PC-9 (cell line): ENCODE results near the gene USP22.

Experiments used
- EZH2 ChIP-seq: fragments of 200-600 bp; sonication (generic); IDR thresholded peaks from 2 replicates; pipeline ENCODE4 v1.8.0; 2017; ENCODE audit warnings: antibody characterized with exemption, low read depth
- TF ChIP-seq, protein P1 (sequence below): fragments of 200-600 bp; sonication (generic); conservative IDR thresholded peaks from 2 replicates; pipeline ENCODE4 v1.6.1; 2017; ENCODE audit warnings: mixed run types, antibody characterized with exemption, mild to moderate bottlenecking, moderate library complexity

DNA sequence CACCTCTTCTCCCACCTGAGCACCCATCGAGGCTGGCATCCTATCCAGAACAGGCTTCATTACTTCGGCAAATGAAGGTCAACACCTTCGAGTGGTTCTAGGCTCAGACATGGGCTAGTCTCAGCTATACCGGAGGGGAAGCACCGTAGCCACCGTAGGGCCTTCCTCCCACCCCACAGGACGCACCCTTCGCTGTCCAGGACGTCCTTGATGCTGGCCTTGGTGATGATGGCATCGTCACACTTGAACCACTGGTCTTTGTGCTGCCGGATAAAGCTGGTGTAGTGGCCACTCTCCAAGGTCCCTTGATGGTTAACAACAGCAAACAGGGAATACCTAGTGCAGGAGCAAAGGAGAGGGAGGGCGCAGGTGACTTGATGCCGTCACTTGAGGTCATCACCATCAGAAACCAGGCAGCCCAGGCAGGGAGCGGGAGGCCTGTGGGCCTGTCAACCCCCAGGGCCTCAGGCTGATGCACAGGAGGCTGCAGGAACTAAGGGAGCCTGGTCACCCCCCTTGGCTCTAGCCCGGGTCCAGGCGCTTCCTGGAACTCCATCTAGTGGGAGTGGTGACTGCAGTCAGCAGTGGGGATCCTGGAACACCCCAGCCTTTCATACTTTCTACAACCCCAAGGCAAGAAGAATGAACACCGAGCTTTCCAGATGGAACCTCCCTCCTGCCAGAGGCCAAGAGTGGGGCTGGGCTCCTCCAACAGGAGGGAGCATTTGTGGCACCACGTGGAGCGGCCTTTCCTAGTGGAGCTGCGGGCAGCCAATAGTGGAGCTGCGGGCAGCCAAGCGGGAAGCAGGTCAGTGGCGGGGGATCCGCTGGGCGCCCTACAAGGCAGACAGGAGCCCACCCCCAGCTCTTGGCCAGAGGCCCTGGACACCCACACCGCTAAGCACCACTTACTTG is 38.5 kb downstream of the USP22 start:
- TF ChIP-seq, protein P1, sequence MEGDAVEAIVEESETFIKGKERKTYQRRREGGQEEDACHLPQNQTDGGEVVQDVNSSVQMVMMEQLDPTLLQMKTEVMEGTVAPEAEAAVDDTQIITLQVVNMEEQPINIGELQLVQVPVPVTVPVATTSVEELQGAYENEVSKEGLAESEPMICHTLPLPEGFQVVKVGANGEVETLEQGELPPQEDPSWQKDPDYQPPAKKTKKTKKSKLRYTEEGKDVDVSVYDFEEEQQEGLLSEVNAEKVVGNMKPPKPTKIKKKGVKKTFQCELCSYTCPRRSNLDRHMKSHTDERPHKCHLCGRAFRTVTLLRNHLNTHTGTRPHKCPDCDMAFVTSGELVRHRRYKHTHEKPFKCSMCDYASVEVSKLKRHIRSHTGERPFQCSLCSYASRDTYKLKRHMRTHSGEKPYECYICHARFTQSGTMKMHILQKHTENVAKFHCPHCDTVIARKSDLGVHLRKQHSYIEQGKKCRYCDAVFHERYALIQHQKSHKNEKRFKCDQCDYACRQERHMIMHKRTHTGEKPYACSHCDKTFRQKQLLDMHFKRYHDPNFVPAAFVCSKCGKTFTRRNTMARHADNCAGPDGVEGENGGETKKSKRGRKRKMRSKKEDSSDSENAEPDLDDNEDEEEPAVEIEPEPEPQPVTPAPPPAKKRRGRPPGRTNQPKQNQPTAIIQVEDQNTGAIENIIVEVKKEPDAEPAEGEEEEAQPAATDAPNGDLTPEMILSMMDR: no peak
- no peak for TF ChIP-seq EZH2
